ENCODE data around the gene CCDC85A. TPM values are rescaled to one million over a fixed set of nuclear protein-coding genes. Genes with fewer than 3 reads are reported as not detected.

The CCDC85A gene
- total and polyA plus RNA-seq, 2 experiments from 2014 or later: 1.6 to 4.2 TPM

DNA sequence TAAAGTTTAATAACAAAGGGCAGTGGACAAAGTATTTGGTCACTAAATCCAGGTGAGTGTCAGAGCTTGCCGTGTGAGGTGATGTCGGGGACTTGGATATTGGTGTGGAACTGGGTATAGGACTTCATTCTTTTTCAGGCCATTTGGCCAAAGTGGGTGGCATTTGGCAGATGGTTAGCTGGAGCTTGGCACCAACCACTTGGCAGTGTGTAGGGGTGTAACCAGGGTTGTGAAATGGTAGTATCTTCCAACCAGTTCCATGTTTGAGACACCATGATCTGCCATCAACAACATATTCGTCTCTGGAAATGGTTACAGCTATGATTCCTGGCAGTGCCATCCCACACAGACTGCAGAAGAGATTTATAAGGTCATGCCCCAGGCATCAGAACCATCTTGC is 113.9 kb downstream of the CCDC85A start:
- Histone ChIP-seq H3K9me2 (ENCODE audit: insufficient read depth) (no peaks in the 10 kb centered on the region), H3K27me3 (replicated peaks; ENCODE audit: insufficient read depth) (no peaks in the 10 kb centered on the region), H3K36me3 (ENCODE audit: low read depth) (no peaks in the 10 kb centered on the region), H3K4me2 (ENCODE audit: unreplicated experiment) (no peak overlapping the region), H3K4me3 (no peak overlapping the region), H3F3A (ENCODE audit: insufficient read depth) (no peaks in the 10 kb centered on the region), H4K20me1 (ENCODE audit: insufficient read depth) (no peaks in the 10 kb centered on the region), H3K9me3 (ENCODE audit: low read depth) (no peaks in the 10 kb centered on the region), H3K27ac (no peak overlapping the region), H2AFZ (no peak overlapping the region), H3K79me2 (ENCODE audit: insufficient read depth) (no peaks in the 10 kb centered on the region), H3K4me1 (ENCODE audit: insufficient read depth) (peaks cover 5% of the 10 kb centered on the region), H3K9ac (no peak overlapping the region)
- 58 to 65% methylated on average over 3 of the region's 3 CpGs for WGBS, 2 experiments (ENCODE audit: low coverage in 1 of 2, low lambda C conversion rate in 2 of 2, missing lambda C conversion rate in 2 of 2)
- in situ Hi-C loops (cut with MboI): no loop called here
- no peak for DNase-seq
- TF ChIP-seq EZH2phosphoT487 (IDR thresholded peaks at IDR 0.05; ENCODE audit: insufficient read depth, low read depth): no peak
- TF ChIP-seq EZH2 (IDR thresholded peaks at IDR 0.05; ENCODE audit: insufficient read depth, poor library complexity, severe bottlenecking): no peak

DNA sequence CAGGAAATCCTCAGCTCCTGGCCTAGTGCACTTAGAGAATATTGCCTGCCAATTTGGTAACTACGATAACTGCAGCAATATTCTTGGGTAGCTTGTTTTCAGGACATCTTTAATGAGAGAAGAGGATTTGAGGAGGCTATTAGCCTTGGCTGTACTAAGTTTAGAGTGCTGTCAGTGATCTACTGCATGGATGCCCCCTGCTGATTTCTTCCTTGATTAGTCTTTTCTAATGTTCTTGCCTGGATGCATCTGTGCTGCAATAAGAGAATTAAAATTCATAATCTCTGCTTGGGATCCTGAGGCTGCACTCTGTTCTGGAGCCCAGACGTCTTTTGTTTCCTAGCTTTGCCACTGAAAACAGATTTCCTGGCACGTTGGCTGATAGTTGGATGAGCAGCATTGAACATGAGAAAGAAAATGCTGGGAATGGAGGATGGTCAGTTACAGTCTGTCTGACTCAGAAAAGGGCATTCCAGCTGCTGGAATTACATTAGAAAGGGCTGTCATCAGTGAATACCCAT is 115.4 kb downstream of the CCDC85A start:
- no peaks in the 10 kb centered on the region for H3K9me3 ChIP-seq (ENCODE audit: low read depth)
- no peaks in the 10 kb centered on the region for H3K9me2 ChIP-seq (ENCODE audit: insufficient read depth)
- H2AFZ ChIP-seq: no peak overlapping the region
- TF ChIP-seq EZH2phosphoT487 (IDR thresholded peaks at IDR 0.05; ENCODE audit: insufficient read depth, low read depth): no peak
- no peak for TF ChIP-seq EZH2 (IDR thresholded peaks at IDR 0.05; ENCODE audit: insufficient read depth, poor library complexity, severe bottlenecking)
- H3F3A ChIP-seq (ENCODE audit: insufficient read depth): no peaks in the 10 kb centered on the region
- 2 to 3% methylated on average over 3 of the region's 3 CpGs for WGBS, 2 experiments (ENCODE audit: low coverage in 1 of 2, low lambda C conversion rate in 2 of 2, missing lambda C conversion rate in 2 of 2)
- H4K20me1 ChIP-seq (ENCODE audit: insufficient read depth): no peaks in the 10 kb centered on the region
- in situ Hi-C loops (cut with MboI): no loop called here
- peak; percentile 66 for DNase-seq
- H3K36me3 ChIP-seq (ENCODE audit: low read depth): no peaks in the 10 kb centered on the region
- H3K27ac ChIP-seq: peak overlapping the region; percentile 18; the same call in 1 of the 2 replicates
- H3K4me2 ChIP-seq (ENCODE audit: unreplicated experiment): peak overlapping the region; percentile 28
- H3K4me3 ChIP-seq: no peak overlapping the region
- H3K9ac ChIP-seq: no peak overlapping the region
- H3K79me2 ChIP-seq (ENCODE audit: insufficient read depth): no peaks in the 10 kb centered on the region
- H3K27me3 ChIP-seq (replicated peaks; ENCODE audit: insufficient read depth): no peaks in the 10 kb centered on the region
- peaks cover 5% of the 10 kb centered on the region for H3K4me1 ChIP-seq (ENCODE audit: insufficient read depth)

DNA sequence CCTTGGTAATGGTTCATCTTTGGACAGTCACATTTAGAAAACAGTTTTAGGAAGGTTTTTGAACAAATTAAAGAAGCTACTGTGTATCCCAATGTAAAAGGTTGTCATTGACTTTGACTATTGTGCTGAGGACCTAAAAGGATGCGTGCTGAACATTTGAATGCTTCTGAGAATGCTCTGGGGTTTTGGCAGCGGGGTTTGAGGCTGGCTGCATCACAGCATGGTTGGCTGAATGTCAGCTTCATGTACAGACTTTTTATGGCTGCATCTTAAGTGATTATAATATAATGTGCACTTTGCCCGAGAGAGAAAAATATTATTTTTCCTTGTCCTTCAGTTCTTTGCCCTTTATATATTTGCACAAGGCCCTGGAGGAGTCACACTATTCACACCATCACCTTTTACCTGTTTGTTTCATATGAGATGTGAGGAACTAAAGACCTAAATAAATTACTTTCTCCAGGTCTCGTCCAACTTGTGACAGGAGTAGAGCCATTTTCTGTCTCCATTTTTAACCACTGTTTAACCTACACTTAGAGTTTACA is 125.9 kb downstream of the CCDC85A start:
- TF ChIP-seq EZH2phosphoT487 (IDR thresholded peaks at IDR 0.05; ENCODE audit: insufficient read depth, low read depth) (no peak), EZH2 (IDR thresholded peaks at IDR 0.05; ENCODE audit: insufficient read depth, poor library complexity, severe bottlenecking) (no peak)
- Histone ChIP-seq H3F3A (ENCODE audit: insufficient read depth) (no peaks in the 10 kb centered on the region), H3K27ac (no peak overlapping the region), H3K4me2 (ENCODE audit: unreplicated experiment) (no peak overlapping the region), H3K9me3 (ENCODE audit: low read depth) (no peaks in the 10 kb centered on the region), H3K9ac (no peak overlapping the region), H2AFZ (no peak overlapping the region), H3K4me1 (ENCODE audit: insufficient read depth) (no peaks in the 10 kb centered on the region), H3K27me3 (replicated peaks; ENCODE audit: insufficient read depth) (no peaks in the 10 kb centered on the region), H3K36me3 (ENCODE audit: low read depth) (no peaks in the 10 kb centered on the region), H3K79me2 (ENCODE audit: insufficient read depth) (no peaks in the 10 kb centered on the region), H3K4me3 (no peak overlapping the region), H4K20me1 (ENCODE audit: insufficient read depth) (no peaks in the 10 kb centered on the region), H3K9me2 (ENCODE audit: insufficient read depth) (no peaks in the 10 kb centered on the region; the same call in 1 of the 2 replicates)
- 22 to 25% methylated on average over 4 of the region's 4 CpGs for WGBS, 2 experiments (ENCODE audit: low coverage in 1 of 2, low lambda C conversion rate in 2 of 2, missing lambda C conversion rate in 2 of 2)
- no peak for DNase-seq
- in situ Hi-C loops (cut with MboI): no loop called here

DNA sequence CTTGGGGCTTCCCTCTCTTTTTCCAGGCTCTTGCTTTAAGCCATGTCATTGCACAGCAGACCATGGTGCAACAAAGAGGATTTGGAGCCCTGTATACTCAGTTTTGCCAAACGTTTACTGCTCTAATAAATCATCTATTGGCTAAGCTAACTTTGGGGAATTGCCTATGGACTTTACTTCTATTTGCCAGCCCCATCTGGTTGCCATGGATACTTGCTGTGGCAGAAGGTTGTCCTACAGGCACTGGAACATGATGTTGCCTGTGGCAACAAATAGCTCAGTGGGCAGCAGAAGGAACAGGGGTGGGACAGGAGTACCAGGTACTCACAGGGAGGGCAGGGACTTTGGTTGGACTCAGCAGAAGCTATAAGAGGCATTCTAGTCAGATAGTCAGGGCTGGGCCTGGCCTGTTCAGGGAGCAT is 129.7 kb downstream of the CCDC85A start:
- no peaks in the 10 kb centered on the region for H3K36me3 ChIP-seq (ENCODE audit: low read depth)
- no peak for DNase-seq
- H3K79me2 ChIP-seq (ENCODE audit: insufficient read depth): no peaks in the 10 kb centered on the region
- TF ChIP-seq EZH2 (IDR thresholded peaks at IDR 0.05; ENCODE audit: insufficient read depth, poor library complexity, severe bottlenecking) (no peak), EZH2phosphoT487 (IDR thresholded peaks at IDR 0.05; ENCODE audit: insufficient read depth, low read depth) (no peak)
- H3K9ac ChIP-seq: no peak overlapping the region
- in situ Hi-C loops (cut with MboI): no loop called here
- H3K4me3 ChIP-seq: no peak overlapping the region
- H3K9me2 ChIP-seq (ENCODE audit: insufficient read depth): no peaks in the 10 kb centered on the region
- H3K4me1 ChIP-seq (ENCODE audit: insufficient read depth): no peaks in the 10 kb centered on the region
- H3K4me2 ChIP-seq (ENCODE audit: unreplicated experiment): no peak overlapping the region
- 0 out of 2 replicates have a peak, but pooled peaks cover 4% of the 10 kb centered on the region for H4K20me1 ChIP-seq (ENCODE audit: insufficient read depth)
- no peaks in the 10 kb centered on the region for H3K27me3 ChIP-seq (replicated peaks; ENCODE audit: insufficient read depth)
- H3F3A ChIP-seq (ENCODE audit: insufficient read depth): no peaks in the 10 kb centered on the region
- H3K27ac ChIP-seq: no peak overlapping the region
- 0 to 7% methylated on average over 1 of the region's 1 CpG for WGBS, 2 experiments (ENCODE audit: low coverage in 1 of 2, low lambda C conversion rate in 2 of 2, missing lambda C conversion rate in 2 of 2)
- H3K9me3 ChIP-seq (ENCODE audit: low read depth): no peaks in the 10 kb centered on the region
- no peak overlapping the region for H2AFZ ChIP-seq
